IMR-90 (cell line): Measurements from ENCODE around the gene LRFN2.

ENCODE experiments used
- CEBPB ChIP-seq: IDR thresholded peaks from 2 replicates; pipeline ENCODE4 v1.6.1; 2012; ENCODE audit warnings: low read depth, low read length, improper control_type of control experiment
- CTCF ChIP-seq: conservative IDR thresholded peaks from 2 replicates; pipeline ENCODE4 v1.5.1; 2012; ENCODE audit warnings: mild to moderate bottlenecking, low read depth, low read length, improper control_type of control experiment
- ELK1 ChIP-seq: fragments of 150-350 bp; IDR thresholded peaks from 2 replicates; pipeline ENCODE4 v1.6.1; 2016; ENCODE audit warnings: low read depth, mild to moderate bottlenecking, low read length, moderate library complexity, borderline replicate concordance
- MAFK ChIP-seq: IDR thresholded peaks from 2 replicates; pipeline ENCODE4 v1.6.1; 2012; ENCODE audit warnings: low read depth, low read length, improper control_type of control experiment
- POLR2A ChIP-seq: IDR thresholded peaks from 2 replicates; pipeline ENCODE4 v1.6.1; 2012; ENCODE audit warnings: mild to moderate bottlenecking, low read depth, low read length
- SMC3 ChIP-seq: fragments of 150-350 bp; IDR thresholded peaks from 2 replicates; pipeline ENCODE4 v1.6.1; 2016; ENCODE audit warnings: low read depth, mild to moderate bottlenecking, antibody characterized with exemption, low read length, moderate library complexity

GRCh38 chr6:40371621-40372020 lies 215.5 kb downstream of the LRFN2 start:
- TF ChIP-seq POLR2A (no peak), SMC3 (no peak), CEBPB (no peak), CTCF (no peak), MAFK (no peak), ELK1 (no peak)
